ENCODE measurements around the gene EYA2.

EYA2 gene

GRCh38 chr20:47161411-47161810 is 266.8 kb downstream of the EYA2 start:
- TF ChIP-seq RARB (CRISPR knock-in tag; IDR thresholded peaks at IDR 0.05) (no peak), ZFP30 (CRISPR knock-in tag; IDR thresholded peaks at IDR 0.05) (no peak), TOX (CRISPR knock-in tag; IDR thresholded peaks at IDR 0.05; ENCODE audit: borderline replicate concordance) (no peak), ZNF70 (CRISPR knock-in tag; IDR thresholded peaks at IDR 0.05) (no peak), TCF4 (CRISPR knock-in tag; IDR thresholded peaks at IDR 0.05; ENCODE audit: borderline replicate concordance) (no peak), GLIS3 (CRISPR knock-in tag; IDR thresholded peaks at IDR 0.05) (no peak), ZFP3 (CRISPR knock-in tag; IDR thresholded peaks at IDR 0.05) (no peak), ZC3H10 (CRISPR knock-in tag; IDR thresholded peaks at IDR 0.05) (no peak), CSRNP3 (CRISPR knock-in tag; IDR thresholded peaks at IDR 0.05) (no peak), ESRRG (CRISPR knock-in tag; IDR thresholded peaks at IDR 0.05) (no peak), SNAI2 (CRISPR knock-in tag; IDR thresholded peaks at IDR 0.05) (no peak), ISL1 (CRISPR knock-in tag; IDR thresholded peaks at IDR 0.05) (no peak), TSHZ2 (CRISPR knock-in tag; IDR thresholded peaks at IDR 0.05) (no peak)
- ATAC-seq, result no peak

- ATAC-seq, result no peak
Measured at GRCh38 chr20:47164140-47164539, 269.5 kb downstream of the EYA2 start.

GRCh38 chr20:47165376-47165865 is 270.8 kb downstream of the EYA2 start:
- ATAC-seq, result no peak
- TF ChIP-seq BACH2 (CRISPR knock-in tag; IDR thresholded peaks at IDR 0.05; ENCODE audit: borderline replicate concordance) (no peak), TOX (CRISPR knock-in tag; IDR thresholded peaks at IDR 0.05; ENCODE audit: borderline replicate concordance) (no peak), ZNF70 (CRISPR knock-in tag; IDR thresholded peaks at IDR 0.05) (no peak), SNAI2 (CRISPR knock-in tag; IDR thresholded peaks at IDR 0.05) (no peak), ARNTL (CRISPR knock-in tag; IDR thresholded peaks at IDR 0.05; ENCODE audit: borderline replicate concordance, low read depth) (no peak), POU6F1 (CRISPR knock-in tag; IDR thresholded peaks at IDR 0.05; ENCODE audit: borderline replicate concordance, low read depth) (no peak), TCF4 (CRISPR knock-in tag; IDR thresholded peaks at IDR 0.05; ENCODE audit: borderline replicate concordance) (no peak)

More at GRCh38 chr20:47164140-47164539, 269.5 kb downstream of the EYA2 start:
- TF ChIP-seq ZNF8 (CRISPR knock-in tag; IDR thresholded peaks at IDR 0.05) (no peak), TOX (CRISPR knock-in tag; IDR thresholded peaks at IDR 0.05; ENCODE audit: borderline replicate concordance) (no peak)

- ATAC-seq, result no peak
Measured at GRCh38 chr20:47167846-47168245, 273.2 kb downstream of the EYA2 start.

More at GRCh38 chr20:47167846-47168245, 273.2 kb downstream of the EYA2 start:
- no peak for TF ChIP-seq ZNF70 (CRISPR knock-in tag; IDR thresholded peaks at IDR 0.05)
- TF ChIP-seq ARNTL (CRISPR knock-in tag; IDR thresholded peaks at IDR 0.05; ENCODE audit: borderline replicate concordance, low read depth), result no peak
- TF ChIP-seq CREB5 (CRISPR knock-in tag; IDR thresholded peaks at IDR 0.05; ENCODE audit: low read depth), result no peak
- TF ChIP-seq POU6F1 (CRISPR knock-in tag; IDR thresholded peaks at IDR 0.05; ENCODE audit: borderline replicate concordance, low read depth), result no peak
- TF ChIP-seq TOX (CRISPR knock-in tag; IDR thresholded peaks at IDR 0.05; ENCODE audit: borderline replicate concordance), result no peak
- TF ChIP-seq CSRNP3 (CRISPR knock-in tag; IDR thresholded peaks at IDR 0.05), result no peak
- TF ChIP-seq PPARA (CRISPR knock-in tag; IDR thresholded peaks at IDR 0.05; ENCODE audit: borderline replicate concordance), result no peak

All from SK-N-SH treated with all-trans-retinoic acid at 6 μM for 48 hours (cell line).